Fibroblast of mammary gland (primary cell): ENCODE data around the gene SPATA17.

Source experiments
- DNase-seq: peaks from one replicate; pipeline ENCODE4 v3.0.0-alpha.2; 2010; ENCODE audit warnings: low read depth
- H3K4me3 ChIP-seq: 2 replicates; pipeline ENCODE4 v1.5.1; 2011; ENCODE audit warnings: low read depth, mild to moderate bottlenecking, low read length, moderate library complexity; ENCODE audit not compliant: control insufficient read depth
- CTCF ChIP-seq: conservative IDR thresholded peaks from 2 replicates; pipeline ENCODE4 v1.5.1; 2011; ENCODE audit warnings: low read depth, low read length, inconsistent platforms; ENCODE audit not compliant: control insufficient read depth, insufficient read depth

Gene SPATA17

GRCh38 chr1:217837691-217838090 lies 206.5 kb downstream of the SPATA17 start:
- no peak for TF ChIP-seq CTCF
- no peak for DNase-seq
- no peak overlapping the region for H3K4me3 ChIP-seq

- no peak for DNase-seq
- no peak overlapping the region for H3K4me3 ChIP-seq
- TF ChIP-seq CTCF: no peak
Observed at GRCh38 chr1:217839161-217839560, 208.0 kb downstream of the SPATA17 start.

- no peak overlapping the region for H3K4me3 ChIP-seq
- no peak for DNase-seq
- TF ChIP-seq CTCF: no peak
Observed at GRCh38 chr1:217846733-217847132, 215.6 kb downstream of the SPATA17 start.

- no peak overlapping the region for H3K4me3 ChIP-seq
- no peak for DNase-seq
- TF ChIP-seq CTCF: no peak
Observed at GRCh38 chr1:217847643-217848042, 216.5 kb downstream of the SPATA17 start.

- DNase-seq: no peak
- H3K4me3 ChIP-seq: no peak overlapping the region
- no peak for TF ChIP-seq CTCF
Observed at GRCh38 chr1:217856342-217857034, 225.3 kb downstream of the SPATA17 start.

GRCh38 chr1:217857061-217857460 lies 225.9 kb downstream of the SPATA17 start:
- H3K4me3 ChIP-seq: no peak overlapping the region
- DNase-seq: peak; percentile 6
- TF ChIP-seq CTCF: no peak

- H3K4me3 ChIP-seq: no peak overlapping the region
- DNase-seq: no peak
- no peak for TF ChIP-seq CTCF
Observed at GRCh38 chr1:217861658-217862057, 230.5 kb downstream of the SPATA17 start.
